Cardiac atrium fibroblast (primary cell): ENCODE data around the gene DDX3Y. TPM values are rescaled to one million over a fixed set of nuclear protein-coding genes. Genes with fewer than 3 reads are reported as not detected.

Experiments
- total RNA-seq: library from RNA; depleted of rRNA; stranded (reverse); fragments of >200 nt; gene quantifications from 2 replicates; pipeline ENCODE4 v1.2.3, GENCODE V29; 2015

The DDX3Y gene
- 48.9 and 52.7 TPM in 2 replicates for total RNA-seq

DNA sequence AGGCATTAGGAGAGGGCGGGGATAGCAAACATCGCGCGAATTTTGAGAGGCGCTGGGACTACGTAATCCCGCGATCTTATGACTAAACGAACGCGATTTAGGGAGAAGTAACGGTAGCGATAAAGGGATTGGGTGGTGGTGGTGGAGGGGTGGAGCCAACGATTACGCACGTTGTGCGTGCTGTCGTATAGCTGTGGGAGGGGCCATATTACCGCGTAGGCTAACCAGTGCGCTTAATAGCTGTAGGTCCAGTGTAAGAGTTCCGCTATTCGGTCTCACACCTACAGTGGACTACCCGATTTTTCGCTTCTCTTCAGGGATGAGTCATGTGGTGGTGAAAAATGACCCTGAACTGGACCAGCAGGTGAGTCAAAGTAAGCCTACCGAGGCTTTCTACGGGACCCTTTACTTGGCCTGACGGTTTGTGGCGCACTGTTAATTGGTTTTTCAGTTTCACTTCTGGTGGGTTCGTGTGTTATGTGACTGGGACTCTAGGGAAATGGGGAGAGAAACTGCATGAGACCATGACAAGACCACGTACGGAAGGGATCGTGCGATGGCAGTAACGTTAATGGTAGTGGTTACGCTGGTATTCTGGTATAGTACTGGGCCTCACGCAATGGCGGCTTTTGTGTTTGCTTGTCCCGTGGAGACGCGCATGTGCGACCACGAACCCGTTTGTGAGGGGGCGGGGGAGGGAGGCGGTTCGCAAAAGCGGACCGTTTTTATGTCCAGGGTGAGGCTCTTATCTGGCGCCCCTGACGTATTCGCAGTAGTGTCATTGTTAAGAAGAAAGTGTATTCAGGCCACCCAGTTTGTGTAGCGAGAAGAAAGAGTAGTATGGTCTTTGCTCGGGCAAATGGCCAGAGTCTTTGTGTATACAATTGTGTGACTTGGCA lies at the start of gene DDX3Y:
Gene DDX3Y, plus strand, starts transcription at position 251 of the 899 bp plus-strand sequence. Its CDS starts 69 bp downstream, at position 320.

Other genes with a start within 250 kb of the DDX3Y start
- 7.2 and 12.8 TPM in 2 replicates for gene USP9Y, start 203.6 kb upstream of the DDX3Y start, total RNA-seq